GM20000 (cell line): Measurements from ENCODE around the gene RPP25.
"Not testable (repeated sequence)": the region's sequence is repeated elsewhere in the genome, so short reads cannot be mapped to it uniquely, and the experiment has no call there.

ENCODE experiments used
- DNase-seq: peaks from one replicate; pipeline ENCODE4 v3.0.0; 2012; ENCODE audit warnings: low spot score
- TF ChIP-seq, protein P1 (sequence below): IDR thresholded peaks from 2 replicates; pipeline ENCODE4 v1.5.1; 2012; ENCODE audit warnings: mild to moderate bottlenecking, control low read depth; ENCODE audit errors: extremely low read depth, missing control alignments

The RPP25 gene

DNA sequence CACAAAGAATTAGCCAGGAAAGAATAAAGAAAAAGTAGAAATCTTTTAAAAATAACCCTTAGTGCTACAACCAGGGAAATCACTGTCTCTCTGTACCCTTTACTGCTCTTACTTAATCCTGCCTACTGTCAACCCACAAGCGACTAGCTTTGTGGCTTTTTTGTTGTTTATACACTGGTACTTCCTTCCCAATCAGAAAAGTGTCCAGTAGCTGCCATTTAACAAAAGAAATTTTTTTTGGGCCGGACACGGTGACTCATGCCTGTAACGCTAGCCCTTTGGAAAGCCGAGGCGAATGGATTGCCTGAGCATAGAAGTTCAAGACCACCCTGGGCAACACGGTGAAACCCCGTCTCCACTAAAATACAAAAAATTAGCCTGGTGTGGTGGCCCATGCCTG is 36.1 kb downstream of the RPP25 start:
- no peak for DNase-seq

DNA sequence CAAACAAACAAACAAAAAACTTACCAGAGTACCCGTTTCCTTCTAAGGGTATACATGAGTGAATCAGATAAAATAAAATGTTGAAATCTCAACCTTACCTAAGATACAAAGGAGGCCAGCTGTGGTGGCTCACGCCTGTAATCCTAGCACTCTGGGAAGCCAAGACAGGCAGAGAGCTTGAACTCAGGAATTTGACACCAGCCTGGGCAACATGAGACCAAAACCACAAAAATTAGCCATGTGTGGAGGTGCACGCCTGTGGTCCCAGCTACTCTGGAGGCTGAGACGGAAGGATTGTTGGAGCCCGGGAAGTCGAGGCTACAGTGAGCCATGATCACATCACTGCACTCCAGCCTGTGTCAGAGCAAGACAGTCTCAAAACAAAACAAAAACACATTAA is 38.9 kb downstream of the RPP25 start:
- TF ChIP-seq, protein P1, sequence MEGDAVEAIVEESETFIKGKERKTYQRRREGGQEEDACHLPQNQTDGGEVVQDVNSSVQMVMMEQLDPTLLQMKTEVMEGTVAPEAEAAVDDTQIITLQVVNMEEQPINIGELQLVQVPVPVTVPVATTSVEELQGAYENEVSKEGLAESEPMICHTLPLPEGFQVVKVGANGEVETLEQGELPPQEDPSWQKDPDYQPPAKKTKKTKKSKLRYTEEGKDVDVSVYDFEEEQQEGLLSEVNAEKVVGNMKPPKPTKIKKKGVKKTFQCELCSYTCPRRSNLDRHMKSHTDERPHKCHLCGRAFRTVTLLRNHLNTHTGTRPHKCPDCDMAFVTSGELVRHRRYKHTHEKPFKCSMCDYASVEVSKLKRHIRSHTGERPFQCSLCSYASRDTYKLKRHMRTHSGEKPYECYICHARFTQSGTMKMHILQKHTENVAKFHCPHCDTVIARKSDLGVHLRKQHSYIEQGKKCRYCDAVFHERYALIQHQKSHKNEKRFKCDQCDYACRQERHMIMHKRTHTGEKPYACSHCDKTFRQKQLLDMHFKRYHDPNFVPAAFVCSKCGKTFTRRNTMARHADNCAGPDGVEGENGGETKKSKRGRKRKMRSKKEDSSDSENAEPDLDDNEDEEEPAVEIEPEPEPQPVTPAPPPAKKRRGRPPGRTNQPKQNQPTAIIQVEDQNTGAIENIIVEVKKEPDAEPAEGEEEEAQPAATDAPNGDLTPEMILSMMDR: no peak
- no peak for DNase-seq

More for the DNA sequence above, 36.1 kb downstream of the RPP25 start:
- TF ChIP-seq, protein P1: no peak

DNA sequence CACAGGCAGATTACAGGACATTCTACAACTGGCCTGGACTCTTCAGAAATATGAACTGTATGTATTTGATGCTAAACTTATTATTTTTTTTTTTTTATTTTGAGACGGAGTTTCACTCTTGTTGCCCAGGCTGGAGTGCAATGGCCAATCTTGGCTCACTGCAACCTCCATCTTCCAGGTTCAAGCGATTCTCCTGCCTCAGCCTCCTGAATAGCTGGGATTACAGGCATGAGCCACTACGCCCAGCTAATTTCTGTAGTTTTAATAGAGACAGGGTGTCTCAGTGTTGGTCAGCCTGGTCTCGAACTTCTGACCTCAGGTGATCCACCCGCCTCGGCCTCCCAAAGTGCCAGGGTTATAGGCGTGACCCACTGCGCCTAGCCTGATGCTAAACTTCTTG is 42.8 kb downstream of the RPP25 start:
- DNase-seq: not testable (repeated sequence)

DNA sequence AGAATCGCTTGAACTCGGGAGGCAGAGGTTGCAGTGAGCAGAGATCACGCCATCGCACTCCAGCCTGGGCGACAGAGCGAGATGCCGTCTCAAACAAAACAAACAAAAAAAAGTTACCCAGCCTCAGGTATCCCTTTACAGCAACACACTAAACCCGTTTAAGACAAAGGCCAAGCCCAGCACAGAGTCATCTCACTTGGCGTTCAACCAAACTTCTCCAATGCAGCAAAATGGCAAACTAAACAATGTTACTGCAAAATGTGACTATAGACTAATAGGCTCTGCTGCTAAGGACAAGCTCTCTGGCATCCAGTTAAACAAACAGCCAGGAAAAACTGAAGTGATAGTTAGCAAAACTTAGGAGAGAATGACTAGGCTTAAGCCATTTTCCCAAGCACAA is 43.5 kb downstream of the RPP25 start:
- TF ChIP-seq, protein P1: no peak
- DNase-seq: no peak

DNA sequence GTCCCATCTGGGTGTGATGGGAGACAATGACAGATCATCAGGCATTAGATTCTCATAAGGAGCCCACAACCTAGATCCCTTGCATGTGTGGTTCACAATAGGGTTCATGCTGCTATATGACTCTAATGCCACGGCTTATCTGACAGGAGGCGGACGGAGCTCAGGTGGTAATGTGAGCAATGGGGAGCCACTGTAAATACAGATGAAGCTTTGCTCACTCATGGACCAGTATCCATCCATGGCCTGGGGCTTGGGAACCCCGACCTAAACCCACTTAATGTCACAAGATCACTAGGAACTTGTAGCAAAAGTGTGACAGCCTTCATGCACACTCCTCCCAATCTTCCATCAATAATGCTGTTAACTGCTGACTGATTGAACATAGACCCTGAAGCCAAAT is 47.9 kb downstream of the RPP25 start:
- DNase-seq: no peak
- TF ChIP-seq, protein P1: no peak

DNA sequence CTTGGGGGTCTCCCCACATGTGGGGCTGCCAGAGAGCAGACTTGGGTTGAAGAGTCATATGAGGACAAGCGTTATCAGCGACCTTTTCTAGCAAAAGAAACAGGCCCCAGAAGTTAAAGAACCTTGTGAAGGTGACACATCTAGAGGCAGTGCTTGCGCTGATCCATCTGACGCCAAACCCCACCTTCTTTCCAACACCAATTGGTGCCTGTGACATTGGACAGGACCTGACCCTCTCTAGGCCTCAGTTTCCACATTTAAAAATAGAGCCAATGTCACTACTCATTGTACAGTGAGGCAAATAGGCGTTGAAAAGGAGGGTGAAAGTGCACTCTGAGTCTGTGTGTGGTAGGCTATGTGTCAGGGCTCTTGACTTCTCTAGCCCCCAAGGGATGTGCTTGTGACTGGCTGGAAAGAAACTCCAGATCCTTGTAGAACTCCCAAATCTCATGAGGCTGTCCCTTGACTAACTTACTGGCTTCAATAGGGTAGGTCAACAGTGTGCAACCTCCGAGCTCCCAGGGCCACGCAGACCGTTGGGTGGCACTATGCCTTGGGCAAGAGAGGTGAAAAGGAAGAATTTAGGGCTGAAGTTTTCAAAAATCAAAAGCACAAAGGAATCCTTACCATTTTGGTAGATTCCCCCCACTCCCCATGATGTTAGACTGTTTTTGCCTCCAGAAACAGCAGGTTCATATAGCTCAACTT is 49.3 kb downstream of the RPP25 start:
- DNase-seq: peak; percentile 30
- TF ChIP-seq, protein P1: no peak

DNA sequence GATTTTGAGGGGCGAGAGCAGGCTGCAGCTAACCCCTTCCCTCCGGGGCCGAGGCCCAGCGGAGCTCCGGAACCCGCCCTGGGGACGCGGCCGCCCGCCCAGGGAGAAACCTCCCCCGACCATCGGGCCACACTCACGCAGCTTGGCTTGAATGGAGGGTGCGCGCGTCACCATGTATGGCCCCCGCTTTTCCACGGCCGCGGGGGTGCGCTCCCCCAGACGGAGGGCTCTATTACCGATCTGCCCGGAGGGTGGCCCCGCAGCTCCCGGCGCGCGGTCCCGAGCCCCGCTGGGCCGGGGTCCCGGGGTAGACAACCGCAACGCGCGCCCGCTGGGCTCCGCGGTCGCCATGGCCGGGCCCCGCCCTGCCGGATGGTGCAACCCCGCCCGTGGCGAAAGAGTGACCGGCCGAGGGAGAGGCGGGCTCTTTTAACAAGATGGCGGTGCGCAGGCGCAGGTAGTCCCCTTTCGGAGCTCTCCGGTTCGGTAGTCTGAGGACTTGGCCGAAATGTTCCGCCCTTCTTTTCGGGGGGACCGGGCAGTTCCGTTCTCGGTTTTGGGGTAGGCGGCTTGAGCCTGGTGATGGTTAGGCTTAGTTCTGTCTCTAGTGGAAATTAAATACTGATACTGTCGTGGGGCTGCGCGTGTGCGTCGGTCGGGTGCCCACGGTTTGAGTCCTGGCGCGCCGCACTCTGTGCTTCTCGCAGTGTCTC is 50.0 kb downstream of the RPP25 start, which contains the start of gene FAM219B:
TSS of gene FAM219B (minus strand) at position 402 of the 713 bp plus-strand sequence. CDS start at position 351, 51 bp downstream.
- DNase-seq: peak; percentile 96
- TF ChIP-seq, protein P1: no peak
